Ishikawa (cell line): ENCODE measurements around the gene ROBO1.

ENCODE experiments used
- CEBPB ChIP-seq: IDR thresholded peaks from 2 replicates; pipeline ENCODE4 v1.6.1; 2012
- CREB1 ChIP-seq: IDR thresholded peaks from 2 replicates; pipeline ENCODE4 v1.6.1; 2012; ENCODE audit warnings: low read depth
- EGR1 ChIP-seq: IDR thresholded peaks from 2 replicates; pipeline ENCODE4 v1.6.1; 2012
- EP300 ChIP-seq: IDR thresholded peaks from 2 replicates; pipeline ENCODE4 v1.6.1; 2012; ENCODE audit warnings: borderline replicate concordance
- FOXM1 ChIP-seq: IDR thresholded peaks from 2 replicates; pipeline ENCODE4 v1.6.1; 2012; ENCODE audit warnings: low read depth, borderline replicate concordance
- MAX ChIP-seq: IDR thresholded peaks from 2 replicates; pipeline ENCODE4 v1.6.1; 2012
- NFIC ChIP-seq: IDR thresholded peaks from 2 replicates; pipeline ENCODE4 v1.6.1; 2012
- RAD21 ChIP-seq: IDR thresholded peaks from 2 replicates; pipeline ENCODE4 v1.6.1; 2012; ENCODE audit warnings: low read depth
- REST ChIP-seq: IDR thresholded peaks from 2 replicates; pipeline ENCODE4 v1.6.1; 2012; ENCODE audit warnings: low read depth, mild to moderate bottlenecking
- TAF1 ChIP-seq: IDR thresholded peaks from 2 replicates; pipeline ENCODE4 v1.6.1; 2012; ENCODE audit warnings: low read depth, mild to moderate bottlenecking
- TEAD4 ChIP-seq: IDR thresholded peaks from 2 replicates; pipeline ENCODE4 v1.6.1; 2012
- USF1 ChIP-seq: IDR thresholded peaks from 2 replicates; pipeline ENCODE4 v1.6.1; 2012

DNA sequence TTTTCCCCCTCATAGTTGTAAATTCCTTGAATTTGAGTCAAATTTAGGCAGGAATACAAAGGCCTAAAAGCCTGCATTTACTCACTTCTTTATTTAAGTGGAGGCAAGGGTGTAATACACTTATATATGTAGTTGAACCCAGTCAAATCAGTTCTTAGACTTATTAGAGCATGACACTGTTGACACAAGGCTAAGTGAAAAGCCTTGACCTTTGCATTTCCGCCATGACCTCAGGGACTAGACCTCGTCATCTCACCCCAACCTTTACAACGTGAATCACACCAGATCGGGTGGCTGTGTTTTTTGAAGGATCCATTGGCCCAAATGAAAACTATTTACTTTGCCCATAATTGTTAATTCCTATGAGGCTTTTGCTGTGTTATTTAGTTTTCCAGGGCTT is 774.4 kb downstream of the ROBO1 start:
- TF ChIP-seq TAF1 (no peak), CREB1 (no peak), MAX (no peak), NFIC (no peak), USF1 (no peak), EP300 (no peak), FOXM1 (no peak), REST (no peak), RAD21 (no peak), EGR1 (no peak), TEAD4 (no peak), CEBPB (no peak)
